K562 (cell line): ENCODE results near the gene RAB6B. TPM values are rescaled to one million over a fixed set of nuclear protein-coding genes. Genes with fewer than 3 reads are reported as not detected.

Experiments
- ADNP ChIP-seq: fragments of 200-800 bp; sonication (Bioruptor generic); IDR thresholded peaks from 2 replicates; pipeline ENCODE4 v1.6.1; 2016; ENCODE audit warnings: missing genetic modification characterization, missing compliant biosample characterization
- CBX3 ChIP-seq, 2 experiments: IDR thresholded peaks; 1 replicate in 1 of 2; 2 replicates in 1 of 2; pipeline ENCODE4 v1.6.1; 2012; ENCODE audit warnings: inconsistent platforms in 2 of 2, low read length in 2 of 2, borderline replicate concordance in 1 of 2, control low read depth in 1 of 2
- CREB3L1 ChIP-seq: fragments of 450-650 bp; IDR thresholded peaks from 2 replicates; pipeline ENCODE4 v1.6.1; 2014; ENCODE audit warnings: low read depth, mild to moderate bottlenecking, moderate library complexity, borderline replicate concordance
- FOXJ3 ChIP-seq: sonication (generic); formaldehyde crosslinking; IDR thresholded peaks from 2 replicates; pipeline ENCODE4 v1.4.0; 2020; ENCODE audit warnings: mild to moderate bottlenecking, missing genetic modification reagents
- NCOR1 ChIP-seq: fragments of 450-650 bp; IDR thresholded peaks from 2 replicates; pipeline ENCODE4 v1.6.1; 2016; ENCODE audit warnings: mild to moderate bottlenecking, moderate library complexity
- PRDM10 ChIP-seq: fragments of 450-650 bp; IDR thresholded peaks from 2 replicates; pipeline ENCODE4 v1.6.1; 2018; ENCODE audit not compliant: partially characterized antibody
- PREB ChIP-seq: sonication (generic); formaldehyde crosslinking; IDR thresholded peaks from 2 replicates; pipeline ENCODE4 v1.8.1; 2023; ENCODE audit warnings: mild to moderate bottlenecking, missing genetic modification reagents
- RFX5 ChIP-seq: IDR thresholded peaks from 2 replicates; pipeline ENCODE4 v1.6.1; 2011; ENCODE audit warnings: low read depth, mild to moderate bottlenecking, improper control_type of control experiment, low read length
- TAF15 ChIP-seq: fragments of 200-400 bp; formaldehyde crosslinking; IDR thresholded peaks from 2 replicates; pipeline ENCODE4 v1.6.1; 2017; ENCODE audit warnings: mild to moderate bottlenecking, low read depth, low read length, moderate library complexity
- TEAD4 ChIP-seq, 2 experiments: sonication (generic) in 1 of 2; formaldehyde crosslinking in 1 of 2; IDR thresholded peaks; 2 replicates each; pipeline versions ENCODE4 v1.6.1 to v1.8.0; 2012 to 2022; ENCODE audit warnings: borderline replicate concordance in 1 of 2, inconsistent platforms in 1 of 2, low read length in 1 of 2, mild to moderate bottlenecking in 1 of 2, missing genetic modification reagents in 1 of 2
- ZNF699 ChIP-seq: fragments of 250-450 bp; sonication (Bioruptor Pico); IDR thresholded peaks from 2 replicates; pipeline ENCODE4 v1.8.0; 2021; ENCODE audit warnings: mild to moderate bottlenecking, moderate library complexity; ENCODE audit not compliant: insufficient replicate concordance
- polyA plus RNA-seq, 8 experiments: library from polyadenylated mRNA; depleted of rRNA in 4 of 8; stranded (reverse) in 5 of 8; unstranded in 3 of 8; fragments of >200 nt; fragmentation: Nextera tagmentation in 2 of 8; fragmentation: Illumina TruSeq in 1 of 8; extraction: Ambion mirVana in 2 of 8; extraction: Trizol in 1 of 8; gene quantifications; 2 replicates each; pipeline versions ENCODE4 v1.2.1 to v1.2.3, GENCODE V29; 2011 to 2014; ENCODE audit warnings: inconsistent platforms in 1 of 8, missing spikeins in 1 of 8
- total RNA-seq, 7 experiments: library from RNA; depleted of rRNA in 6 of 7; stranded (reverse); fragments of >200 nt in 6 of 7; fragmentation: Illumina TruSeq in 2 of 7; extraction: Trizol in 2 of 7; gene quantifications; 2 replicates each; pipeline versions ENCODE4 v1.2.1 to v1.2.3, GENCODE V29; 2011 to 2021; ENCODE audit warnings: low replicate concordance in 1 of 7
- TF ChIP-seq, protein P1 (sequence below), 2 experiments: IDR thresholded peaks; 2 replicates each; pipeline ENCODE4 v1.6.1; 2012; ENCODE audit warnings: improper control_type of control experiment in 2 of 2, low read depth in 2 of 2, low read length in 2 of 2, borderline replicate concordance in 1 of 2
- TF ChIP-seq, protein P2 (sequence below), 2 experiments: fragments of 250-450 bp in 1 of 2; fragments of 450-650 bp in 1 of 2; sonication (Bioruptor Pico) in 1 of 2; IDR thresholded peaks; 2 replicates each; pipeline versions ENCODE4 v1.6.1 to v1.8.0; 2016 to 2021; ENCODE audit warnings: mild to moderate bottlenecking in 2 of 2, moderate library complexity in 2 of 2, missing compliant biosample characterization in 1 of 2, missing genetic modification characterization in 1 of 2
- TF ChIP-seq, protein P3 (sequence below): sonication (generic); formaldehyde crosslinking; IDR thresholded peaks from 2 replicates; pipeline ENCODE4 v1.8.0; 2022; ENCODE audit warnings: mild to moderate bottlenecking, missing genetic modification reagents
- TF ChIP-seq, protein P4 (sequence below): fragments of 250-450 bp; sonication (Bioruptor Pico); IDR thresholded peaks from 2 replicates; pipeline ENCODE4 v1.8.0; 2022; ENCODE audit warnings: moderate library complexity, mild to moderate bottlenecking, inconsistent platforms

Gene RAB6B
- total and polyA plus RNA-seq, 9 of the 15 experiments (the other 6 are each of a cell fraction or from before 2014, with no cell fraction given) = 0.60 to 18.1 (median 1.5) TPM

- TF ChIP-seq, protein P1, sequence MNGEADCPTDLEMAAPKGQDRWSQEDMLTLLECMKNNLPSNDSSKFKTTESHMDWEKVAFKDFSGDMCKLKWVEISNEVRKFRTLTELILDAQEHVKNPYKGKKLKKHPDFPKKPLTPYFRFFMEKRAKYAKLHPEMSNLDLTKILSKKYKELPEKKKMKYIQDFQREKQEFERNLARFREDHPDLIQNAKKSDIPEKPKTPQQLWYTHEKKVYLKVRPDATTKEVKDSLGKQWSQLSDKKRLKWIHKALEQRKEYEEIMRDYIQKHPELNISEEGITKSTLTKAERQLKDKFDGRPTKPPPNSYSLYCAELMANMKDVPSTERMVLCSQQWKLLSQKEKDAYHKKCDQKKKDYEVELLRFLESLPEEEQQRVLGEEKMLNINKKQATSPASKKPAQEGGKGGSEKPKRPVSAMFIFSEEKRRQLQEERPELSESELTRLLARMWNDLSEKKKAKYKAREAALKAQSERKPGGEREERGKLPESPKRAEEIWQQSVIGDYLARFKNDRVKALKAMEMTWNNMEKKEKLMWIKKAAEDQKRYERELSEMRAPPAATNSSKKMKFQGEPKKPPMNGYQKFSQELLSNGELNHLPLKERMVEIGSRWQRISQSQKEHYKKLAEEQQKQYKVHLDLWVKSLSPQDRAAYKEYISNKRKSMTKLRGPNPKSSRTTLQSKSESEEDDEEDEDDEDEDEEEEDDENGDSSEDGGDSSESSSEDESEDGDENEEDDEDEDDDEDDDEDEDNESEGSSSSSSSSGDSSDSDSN (IDR thresholded peaks at IDR 0.05; ENCODE audit: borderline replicate concordance in 1 of 2, low read depth in 2 of 2, low read length in 2 of 2) = no peak
- TF ChIP-seq CREB3L1 (no peak), TEAD4 (IDR thresholded peaks at IDR 0.05; ENCODE audit: low read length) (no peak), TEAD4 (CRISPR knock-in tag; IDR thresholded peaks at IDR 0.05; ENCODE audit: borderline replicate concordance) (no peak), ZNF699 (CRISPR knock-in tag) (no peak), PRDM10 (no peak), CBX3 (IDR thresholded peaks at IDR 0.05; ENCODE audit: borderline replicate concordance in 1 of 2, low read length in 2 of 2) (peak in 1 of 2 experiments; percentile 26; a peak in 1 of 3 replicates), FOXJ3 (CRISPR knock-in tag) (no peak), TAF15 (no peak), PREB (CRISPR knock-in tag) (no peak), NCOR1 (peak; percentile 56), ADNP (tag) (no peak), RFX5 (no peak)
- TF ChIP-seq, protein P2, sequence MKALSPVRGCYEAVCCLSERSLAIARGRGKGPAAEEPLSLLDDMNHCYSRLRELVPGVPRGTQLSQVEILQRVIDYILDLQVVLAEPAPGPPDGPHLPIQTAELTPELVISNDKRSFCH (CRISPR knock-in tag; IDR thresholded peaks at IDR 0.05) = no peak
- TF ChIP-seq, protein P2 (tag; IDR thresholded peaks at IDR 0.05) = no peak
- TF ChIP-seq, protein P3, sequence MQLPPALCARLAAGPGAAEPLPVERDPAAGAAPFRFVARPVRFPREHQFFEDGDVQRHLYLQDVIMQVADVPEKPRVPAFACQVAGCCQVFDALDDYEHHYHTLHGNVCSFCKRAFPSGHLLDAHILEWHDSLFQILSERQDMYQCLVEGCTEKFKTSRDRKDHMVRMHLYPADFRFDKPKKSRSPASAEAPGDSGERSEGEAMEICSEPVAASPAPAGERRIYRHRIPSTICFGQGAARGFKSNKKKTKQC = no peak
- TF ChIP-seq, protein P4, sequence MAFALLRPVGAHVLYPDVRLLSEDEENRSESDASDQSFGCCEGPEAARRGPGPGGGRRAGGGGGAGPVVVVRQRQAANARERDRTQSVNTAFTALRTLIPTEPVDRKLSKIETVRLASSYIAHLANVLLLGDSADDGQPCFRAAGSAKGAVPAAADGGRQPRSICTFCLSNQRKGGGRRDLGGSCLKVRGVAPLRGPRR = no peak
These were observed 20.8 kb downstream of the RAB6B start (continued) for GRCh38 chr3:133874761-133875438.
